Hematopoietic multipotent progenitor cell treated with erythropoietin and hydrocortisone succinate and interleukin-3 and kit ligand, for 6 days (in vitro differentiated cells): ENCODE results near the gene MAP7D3.
"Not testable (repeated sequence)": the region's sequence is repeated elsewhere in the genome, so short reads cannot be mapped to it uniquely, and the experiment has no call there.

Experiments
- DNase-seq: peaks from one replicate; pipeline ENCODE4 v3.0.0-alpha.2; 2015

Gene MAP7D3

GRCh38 chrX:136250191-136251040 lies 784 bp downstream of the MAP7D3 start:
- peak; percentile 15 for DNase-seq

- DNase-seq, result no peak
Observed at GRCh38 chrX:136246201-136246600, 5.0 kb downstream of the MAP7D3 start.

DNA sequence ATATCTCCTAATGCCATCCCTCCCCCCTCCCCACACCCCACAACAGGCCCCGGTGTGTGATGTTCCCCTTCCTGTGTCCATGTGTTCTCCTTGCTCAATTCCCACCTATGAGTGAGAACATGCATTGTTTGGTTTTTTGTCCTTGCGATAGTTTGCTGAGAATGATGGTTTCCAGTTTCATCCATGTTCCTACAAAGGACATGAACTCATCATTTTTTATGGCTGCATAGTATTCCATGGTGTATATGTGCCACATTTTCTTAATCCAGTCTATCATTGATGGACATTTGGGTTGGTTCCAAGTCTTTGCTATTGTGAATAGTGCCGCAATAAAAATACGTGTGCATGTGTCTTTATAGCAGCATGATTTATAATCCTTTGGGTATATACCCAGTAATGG lies 13.4 kb downstream of the MAP7D3 start:
- DNase-seq, result not testable (repeated sequence)

GRCh38 chrX:136237074-136237473 lies 14.1 kb downstream of the MAP7D3 start:
- no peak for DNase-seq

- DNase-seq, result no peak
Observed at GRCh38 chrX:136228839-136229207, 22.4 kb downstream of the MAP7D3 start.

GRCh38 chrX:136227948-136228838 lies 23.0 kb downstream of the MAP7D3 start:
- no peak for DNase-seq

- DNase-seq, result no peak
Observed at GRCh38 chrX:136227074-136227473, 24.1 kb downstream of the MAP7D3 start.

DNA sequence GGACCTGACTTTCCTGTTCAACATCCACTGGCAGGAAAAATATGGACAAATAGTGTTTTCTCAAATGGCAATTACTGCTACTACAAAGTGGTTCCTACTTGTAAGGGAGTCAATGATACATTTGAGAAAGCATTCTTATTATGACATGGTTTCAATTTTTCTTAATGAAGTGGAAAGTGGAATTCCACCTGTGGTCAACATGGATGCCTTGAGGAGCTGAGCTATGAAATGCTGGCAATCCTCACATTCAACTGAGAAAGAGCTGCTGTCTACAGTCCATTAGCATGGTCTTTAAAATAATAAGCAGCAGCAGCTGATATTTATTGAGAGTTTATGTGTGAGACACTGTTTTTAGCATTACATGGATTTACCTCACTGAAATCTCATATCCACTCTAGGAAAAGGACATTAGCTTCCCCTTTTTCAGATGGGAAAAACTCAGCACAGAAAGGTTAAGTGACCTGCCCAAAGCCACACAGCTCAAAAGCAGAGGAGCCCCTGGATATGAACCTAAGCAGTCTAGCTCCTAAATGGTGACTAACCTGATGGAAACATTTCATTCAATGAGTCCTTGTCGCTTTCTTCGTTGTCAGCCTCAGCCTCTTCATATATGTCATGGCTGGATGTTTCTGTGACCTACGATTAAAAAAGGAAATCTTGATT lies 29.2 kb downstream of the MAP7D3 start:
- DNase-seq, result no peak

DNA sequence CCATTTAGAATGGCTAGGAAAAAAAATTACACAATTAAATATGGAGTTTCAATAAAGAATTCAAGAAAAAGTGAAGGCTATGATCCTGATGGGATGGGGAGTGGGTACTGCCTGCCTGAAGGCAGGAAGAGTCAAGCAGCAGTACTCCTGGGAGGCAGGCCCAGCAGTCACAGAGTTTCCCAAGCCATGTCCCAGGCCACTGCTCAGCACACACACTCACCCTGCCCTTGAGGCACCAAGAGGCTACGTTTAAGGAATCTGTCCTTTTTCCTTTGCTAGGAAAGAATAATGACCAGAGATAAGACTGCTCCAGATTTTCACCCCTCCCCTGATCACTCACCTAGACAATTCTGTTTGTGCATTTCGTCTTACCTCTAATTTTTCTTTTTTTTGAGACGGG lies 30.2 kb downstream of the MAP7D3 start:
- DNase-seq, result no peak

- no peak for DNase-seq
Observed at GRCh38 chrX:136220540-136220939, 30.7 kb downstream of the MAP7D3 start.

DNA sequence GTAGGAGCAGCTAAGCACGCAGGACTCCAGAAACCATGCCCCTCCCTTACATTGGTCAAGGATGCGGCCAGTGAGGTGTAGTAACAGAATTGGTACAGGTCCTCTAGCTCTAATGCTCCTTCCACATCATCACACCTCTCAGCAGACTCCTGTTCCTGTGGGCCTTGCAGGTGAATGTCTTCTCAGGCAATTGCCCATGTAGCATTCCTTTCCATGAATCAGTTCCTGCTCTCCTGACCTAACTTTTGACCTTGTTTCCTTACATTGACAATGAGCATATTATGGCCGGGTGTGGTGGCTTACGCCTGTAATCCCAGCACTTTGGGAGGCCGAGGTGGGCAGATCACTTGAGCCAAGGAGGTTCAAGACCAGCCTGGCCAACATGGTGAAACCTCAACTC lies 31.3 kb downstream of the MAP7D3 start:
- DNase-seq, result no peak

DNA sequence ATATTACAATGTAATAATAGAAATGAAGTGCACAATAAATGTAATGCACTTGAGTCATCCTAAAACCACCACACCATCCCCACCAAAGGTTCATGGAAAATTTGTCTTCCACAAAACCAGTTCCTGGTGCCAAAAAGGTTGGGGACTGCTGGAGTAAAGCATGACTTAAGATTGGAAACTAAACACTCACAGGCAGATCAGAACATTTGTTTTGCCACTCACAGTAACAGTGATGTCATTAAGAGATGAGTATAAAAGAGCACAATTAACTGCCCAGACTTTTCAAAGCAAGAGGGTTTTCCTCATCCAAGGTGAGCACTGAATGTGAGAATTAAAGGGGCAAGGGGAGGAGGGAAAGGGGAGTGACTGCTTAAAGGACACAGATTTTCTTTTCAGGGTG lies 35.6 kb downstream of the MAP7D3 start:
- no peak for DNase-seq

DNA sequence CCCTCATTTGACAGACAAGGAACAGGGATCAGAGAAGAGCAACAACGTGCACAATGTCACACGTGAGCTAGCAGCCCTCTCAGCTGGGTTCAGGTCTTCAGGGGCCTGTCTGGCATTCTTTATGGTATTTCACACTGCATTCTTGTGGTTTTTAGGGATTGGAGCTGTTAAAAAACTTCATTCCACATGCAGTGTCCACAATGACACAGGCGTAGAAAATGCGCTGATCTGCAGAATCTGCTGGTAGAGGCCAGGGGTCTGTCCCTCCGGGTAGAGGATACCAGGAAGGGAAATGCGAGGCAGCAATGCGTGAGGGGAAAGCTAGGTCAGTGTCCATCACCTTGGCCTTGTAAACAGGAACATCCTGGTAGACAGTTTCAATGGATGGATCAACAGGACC lies 36.6 kb downstream of the MAP7D3 start:
- no peak for DNase-seq

DNA sequence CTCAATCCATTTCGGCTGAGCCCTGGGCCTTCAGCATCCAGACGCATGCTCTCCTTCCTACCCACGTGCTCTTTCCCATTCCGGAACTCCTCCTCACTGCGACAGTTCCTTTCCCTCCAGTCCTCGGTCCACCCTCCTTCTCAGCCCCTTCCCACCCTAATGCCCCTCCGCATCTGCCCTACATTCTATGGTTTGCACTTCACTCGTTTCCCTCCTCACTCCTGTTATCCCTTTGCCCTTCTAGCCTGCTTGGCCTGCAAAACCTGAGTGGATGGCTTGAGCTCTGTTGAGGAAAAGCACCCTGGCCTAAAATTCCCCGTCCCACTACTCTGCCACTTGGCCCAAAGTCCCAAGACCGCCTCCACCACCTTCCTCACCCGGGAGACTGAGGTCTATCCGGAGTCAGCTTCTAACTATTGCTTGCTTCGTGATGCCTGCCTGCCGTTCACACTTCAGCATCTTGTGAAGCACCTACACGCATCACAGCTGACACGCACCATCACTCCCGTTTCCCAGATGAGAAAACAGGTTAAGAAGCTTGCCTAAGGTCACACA lies 38.6 kb downstream of the MAP7D3 start:
- DNase-seq, result no peak

DNA sequence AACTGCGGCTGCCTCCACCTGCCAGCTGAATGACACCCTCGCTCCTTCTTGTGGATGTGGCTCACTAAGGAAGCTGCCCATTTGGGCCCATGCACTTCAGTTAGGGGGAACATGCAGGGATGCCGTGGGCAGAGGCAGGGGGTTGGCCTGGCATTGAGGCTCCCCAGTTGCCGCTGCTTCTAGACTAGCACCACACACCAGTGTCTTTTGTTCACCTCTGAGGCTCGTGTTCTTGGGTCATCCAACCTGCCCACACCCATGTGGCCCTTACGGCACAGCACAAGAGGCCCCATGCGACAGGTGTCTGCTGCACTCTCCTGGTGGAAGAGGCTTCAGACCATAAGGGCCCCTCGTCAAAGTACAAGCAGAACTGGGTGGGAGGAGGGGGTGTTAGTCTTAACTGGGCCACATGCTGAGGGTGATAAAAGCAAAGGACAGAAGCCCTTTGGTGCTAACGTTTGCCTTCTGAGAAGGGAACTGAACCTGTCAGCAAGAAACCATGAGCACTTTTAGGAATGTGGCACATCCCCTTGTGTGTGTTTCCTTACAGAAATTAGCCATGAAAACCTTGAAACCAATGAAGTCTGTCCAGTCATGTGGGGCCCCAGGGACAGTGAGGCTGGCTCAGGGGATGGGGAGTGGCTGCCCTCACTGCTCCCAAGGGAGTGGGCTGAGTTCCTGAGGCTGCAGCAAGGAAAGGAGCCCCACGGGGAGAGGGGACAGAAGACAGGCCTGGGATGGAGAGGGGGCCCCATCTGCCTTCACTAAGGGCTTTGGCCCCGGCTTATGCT lies 39.2 kb downstream of the MAP7D3 start:
- DNase-seq, result no peak

GRCh38 chrX:136210806-136211205 lies 40.4 kb downstream of the MAP7D3 start:
- DNase-seq, result no peak

GRCh38 chrX:136210243-136210642 lies 41.0 kb downstream of the MAP7D3 start:
- DNase-seq, result peak; percentile 17

DNA sequence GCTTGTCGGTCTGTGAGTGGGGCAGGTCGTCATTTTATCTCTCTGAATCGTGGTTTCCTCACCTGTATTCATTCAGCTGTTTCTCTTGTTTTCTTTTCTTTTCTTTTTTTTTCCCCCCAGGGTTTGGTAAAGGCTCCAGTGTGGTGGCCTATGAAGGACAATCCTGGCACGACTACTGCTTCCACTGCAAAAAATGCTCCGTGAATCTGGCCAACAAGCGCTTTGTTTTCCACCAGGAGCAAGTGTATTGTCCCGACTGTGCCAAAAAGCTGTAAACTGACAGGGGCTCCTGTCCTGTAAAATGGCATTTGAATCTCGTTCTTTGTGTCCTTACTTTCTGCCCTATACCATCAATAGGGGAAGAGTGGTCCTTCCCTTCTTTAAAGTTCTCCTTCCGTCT lies 41.4 kb downstream of the MAP7D3 start:
- DNase-seq, result no peak

DNA sequence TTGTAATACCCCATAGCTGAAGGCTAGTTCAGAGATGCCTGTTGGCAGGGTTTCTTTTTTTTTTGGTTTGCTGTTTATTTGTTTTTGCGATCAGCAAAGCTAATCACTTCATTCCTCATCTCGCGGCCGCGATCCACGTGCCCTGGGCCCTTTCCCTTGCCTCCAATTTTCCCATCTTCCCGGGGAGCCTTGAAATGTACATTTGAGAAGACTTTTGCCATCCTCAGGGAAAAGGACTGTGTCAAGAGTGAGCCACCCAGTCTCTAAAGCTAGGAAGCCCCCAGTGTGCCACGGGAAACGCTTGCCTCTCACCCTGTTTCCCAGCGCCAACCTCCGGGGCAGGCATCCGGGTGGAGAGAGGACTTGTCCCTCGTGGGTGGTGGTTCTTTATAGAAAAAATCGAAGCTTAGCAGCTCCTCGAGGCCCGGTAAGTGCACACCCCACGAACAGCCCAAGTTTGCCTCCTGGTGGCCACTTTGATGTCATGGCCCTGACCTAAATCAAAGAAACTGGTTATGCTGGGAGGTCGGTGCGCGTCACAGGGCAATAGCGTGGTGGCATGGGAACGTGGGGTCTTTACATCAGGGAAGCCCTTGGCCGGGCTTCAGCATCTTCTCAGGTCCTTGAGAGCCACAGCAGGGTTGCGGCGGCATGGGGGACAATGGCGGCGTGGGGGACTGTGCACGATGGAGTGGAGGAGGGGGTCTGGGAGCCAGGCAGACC lies 42.0 kb downstream of the MAP7D3 start:
- DNase-seq, result peak; percentile 70

DNA sequence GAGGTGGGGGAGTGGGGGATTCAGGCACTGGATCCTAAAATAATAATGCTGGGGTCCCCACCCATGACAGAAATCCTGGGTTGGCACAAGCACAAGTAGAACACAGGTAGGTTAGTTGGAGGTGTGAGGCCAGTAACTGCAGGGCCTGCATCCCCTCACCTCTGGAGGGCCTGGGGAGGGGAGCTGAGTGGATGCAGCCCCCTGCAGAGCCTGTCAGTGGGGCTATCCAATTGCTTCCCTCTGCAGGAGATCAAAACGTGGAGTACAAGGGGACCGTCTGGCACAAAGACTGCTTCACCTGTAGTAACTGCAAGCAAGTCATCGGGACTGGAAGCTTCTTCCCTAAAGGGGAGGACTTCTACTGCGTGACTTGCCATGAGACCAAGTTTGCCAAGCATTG lies 43.7 kb downstream of the MAP7D3 start:
- DNase-seq, result no peak

- DNase-seq, result no peak
Observed at GRCh38 chrX:136206916-136207315, 44.3 kb downstream of the MAP7D3 start.
